ENCODE results near the gene TMED4. TPM values are rescaled to one million over a fixed set of nuclear protein-coding genes. Genes with fewer than 3 reads are reported as not detected.

TMED4 gene
- total RNA-seq, result 10 to 100 TPM; 63.2 to 75.2 (median 66.6) TPM
- polyA plus RNA-seq, result 63.9 TPM
- long read RNA-seq, donor 1, transcript TMED4-205 (4 exons, 1,755 nt), result major isoform, 67 of 139 reads
- long read RNA-seq, donor 1, transcript TMED4-203 (5 exons, 2,322 nt), result minor isoform, 57 of 139 reads
- long read RNA-seq, donor 1, partial matches to known transcripts, result 6 of 139 reads
- long read RNA-seq, donor 1, other reads (novel, unspliced or antisense), result 5 of 139 reads
- long read RNA-seq, donor 2, transcript TMED4-203 (5 exons, 2,322 nt), result minor isoform, 23 of 54 reads
- long read RNA-seq, donor 2, transcript TMED4-205 (4 exons, 1,755 nt), result major isoform, 26 of 54 reads
- long read RNA-seq, donor 2, partial matches to known transcripts, result 0 of 54 reads
- long read RNA-seq, donor 2, other reads (novel, unspliced or antisense), result 5 of 54 reads
- long read RNA-seq, donor 3, transcript TMED4-204 (3 exons, 1,950 nt), result minor isoform, 6 of 338 reads
- long read RNA-seq, donor 3, transcript TMED4-203 (5 exons, 2,322 nt), result major isoform, 215 of 338 reads
- long read RNA-seq, donor 3, transcript TMED4-205 (4 exons, 1,755 nt), result minor isoform, 68 of 338 reads
- long read RNA-seq, donor 3, partial matches to known transcripts, result 18 of 338 reads
- long read RNA-seq, donor 3, other reads (novel, unspliced or antisense), result 28 of 338 reads
- long read RNA-seq, donor 4, transcript TMED4-205 (4 exons, 1,755 nt), result major isoform, 35 of 66 reads
- long read RNA-seq, donor 4, transcript TMED4-203 (5 exons, 2,322 nt), result minor isoform, 20 of 66 reads
- long read RNA-seq, donor 4, partial matches to known transcripts, result 3 of 66 reads
- long read RNA-seq, donor 4, other reads (novel, unspliced or antisense), result 8 of 66 reads

GRCh38 chr7:44581879-44582603 is at the start of gene TMED4:
TSS of gene TMED4 (minus strand) at chr7:44582231. CDS start at chr7:44582206, 25 bp downstream.
- H3K9me3 ChIP-seq (ENCODE audit: control insufficient read depth, low read length), result no peaks in the 10 kb centered on the region
- WGBS, result under 1% methylated on average over 71 of the region's 71 CpGs
- no peaks in the 10 kb centered on the region for H3K27me3 ChIP-seq (ENCODE audit: control insufficient read depth, insufficient read depth)
- intact Hi-C loops (cut with DNase I), result loop anchor here in 3 of 4 donors (10.0 kb wide), 3 partner anchors 173 to 343 kb away; partner anchors contain the start of gene H2AZ2 (in 1 of the 3)
- peak within 1 kb of the TSS; percentile 94 for H3K27ac ChIP-seq (ENCODE audit: low read length)
- ATAC-seq (peak; percentile 98 to 99), DNase-seq (peak; percentile 100)
- H3K4me3 ChIP-seq (ENCODE audit: low read length), result peak within 1 kb of the TSS; percentile 65
- H3K4me1 ChIP-seq (ENCODE audit: control insufficient read depth, insufficient read depth, low read length), result peaks cover 2% of the 10 kb centered on the region

GRCh38 chr7:44631458-44632115 is 49.6 kb upstream of the TMED4 start:
- no peaks in the 10 kb centered on the region for H3K27me3 ChIP-seq (ENCODE audit: control insufficient read depth, insufficient read depth)
- H3K4me3 ChIP-seq (ENCODE audit: low read length), result no peak overlapping the region
- intact Hi-C loops (cut with DNase I), result no loop called here
- no peaks in the 10 kb centered on the region for H3K9me3 ChIP-seq (ENCODE audit: control insufficient read depth, low read length)
- peaks cover 30% of the 10 kb centered on the region for H3K4me1 ChIP-seq (ENCODE audit: control insufficient read depth, insufficient read depth, low read length)
- H3K27ac ChIP-seq (ENCODE audit: low read length), result no peak overlapping the region
- 58% methylated on average over 6 of the region's 6 CpGs for WGBS
- ATAC-seq (no peak), DNase-seq (no peak)

GRCh38 chr7:44630792-44631457 is 48.9 kb upstream of the TMED4 start:
- WGBS, result 82% methylated on average over 11 of the region's 11 CpGs
- H3K9me3 ChIP-seq (ENCODE audit: control insufficient read depth, low read length), result no peaks in the 10 kb centered on the region
- DNase-seq (no peak), ATAC-seq (no peak)
- H3K27me3 ChIP-seq (ENCODE audit: control insufficient read depth, insufficient read depth), result no peaks in the 10 kb centered on the region
- intact Hi-C loops (cut with DNase I), result no loop called here
- no peak overlapping the region for H3K4me3 ChIP-seq (ENCODE audit: low read length)
- peaks cover 27% of the 10 kb centered on the region for H3K4me1 ChIP-seq (ENCODE audit: control insufficient read depth, insufficient read depth, low read length)
- H3K27ac ChIP-seq (ENCODE audit: low read length), result no peak overlapping the region

GRCh38 chr7:44629829-44630522 is 47.9 kb upstream of the TMED4 start:
- peaks cover 26% of the 10 kb centered on the region for H3K4me1 ChIP-seq (ENCODE audit: control insufficient read depth, insufficient read depth, low read length)
- H3K9me3 ChIP-seq (ENCODE audit: control insufficient read depth, low read length), result no peaks in the 10 kb centered on the region
- intact Hi-C loops (cut with DNase I), result no loop called here
- no peak for ATAC-seq
- no peak overlapping the region for H3K4me3 ChIP-seq (ENCODE audit: low read length)
- H3K27me3 ChIP-seq (ENCODE audit: control insufficient read depth, insufficient read depth), result no peaks in the 10 kb centered on the region
- no peak for DNase-seq
- H3K27ac ChIP-seq (ENCODE audit: low read length), result no peak overlapping the region
- WGBS, result 72% methylated on average over 13 of the region's 13 CpGs

DNA sequence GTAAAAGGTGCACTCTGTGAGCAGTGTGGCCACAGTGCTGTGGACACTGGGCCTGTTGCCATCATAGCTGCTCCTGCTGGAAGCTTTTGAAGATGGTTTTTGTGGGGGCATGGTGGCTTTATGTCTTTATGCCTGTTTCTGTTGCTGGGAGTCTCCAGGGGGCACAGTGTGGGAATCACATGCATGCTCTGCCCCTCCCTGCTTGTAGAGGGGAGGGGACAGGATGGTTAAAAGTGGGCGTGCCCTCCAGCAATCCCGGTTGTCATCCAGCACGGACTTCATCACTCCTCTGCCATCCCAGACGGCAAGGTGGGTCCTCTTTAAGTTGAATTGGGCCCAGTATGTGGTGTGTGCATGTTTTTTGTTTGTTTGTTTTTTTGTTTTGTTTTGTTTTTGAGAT is 44.6 kb upstream of the TMED4 start:
- WGBS, result 59% methylated on average over 4 of the region's 4 CpGs
- Histone ChIP-seq H3K27ac (ENCODE audit: low read length) (no peak overlapping the region), H3K4me1 (ENCODE audit: control insufficient read depth, insufficient read depth, low read length) (peaks cover 18% of the 10 kb centered on the region), H3K4me3 (ENCODE audit: low read length) (no peak overlapping the region), H3K27me3 (ENCODE audit: control insufficient read depth, insufficient read depth) (no peaks in the 10 kb centered on the region), H3K9me3 (ENCODE audit: control insufficient read depth, low read length) (no peaks in the 10 kb centered on the region)
- intact Hi-C loops (cut with DNase I), result no loop called here
- no peak for DNase-seq
- ATAC-seq, result no peak

DNA sequence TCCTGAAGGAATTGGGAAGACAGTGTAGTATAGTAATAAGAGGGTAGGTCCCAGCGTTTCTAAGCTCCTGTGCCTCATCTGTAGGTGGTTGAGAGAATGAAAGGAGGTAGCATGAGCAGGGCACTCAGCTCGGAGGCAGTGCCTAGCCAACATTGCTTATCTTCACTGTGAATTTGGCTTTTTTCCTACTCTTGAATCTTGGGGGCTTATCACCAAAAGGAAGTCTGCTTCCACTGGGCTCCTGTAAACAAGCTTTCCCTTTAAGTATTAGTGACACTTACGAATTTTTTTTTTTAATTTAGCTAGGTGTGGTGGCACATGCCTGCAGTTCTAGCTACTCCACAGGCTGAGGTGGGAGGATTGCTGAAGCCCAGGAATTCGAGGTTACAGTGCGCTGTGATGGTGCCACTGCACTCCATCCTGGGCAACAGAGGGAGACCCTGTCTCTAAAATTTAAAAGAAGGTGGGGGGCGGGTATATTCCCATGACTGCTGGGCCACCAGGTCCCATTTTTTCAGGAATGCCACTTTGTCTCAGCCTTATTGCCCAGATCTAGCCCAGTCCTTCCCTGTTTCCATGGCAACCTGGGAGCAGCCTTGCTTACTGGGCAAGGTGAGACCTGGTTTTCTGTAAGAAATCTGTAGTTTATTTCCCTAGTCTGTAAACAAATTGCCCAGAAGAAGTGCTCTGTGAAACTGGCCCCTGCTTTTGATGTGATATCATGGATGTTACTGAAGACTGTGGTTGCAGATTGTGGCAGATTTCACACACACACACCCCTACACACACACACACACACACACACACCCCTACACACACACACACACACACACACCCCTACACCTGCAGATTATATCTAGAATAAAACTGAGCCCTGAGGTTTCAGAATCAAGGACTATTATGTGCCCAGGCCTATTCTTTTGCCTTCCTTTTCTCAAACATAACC is 43.8 kb upstream of the TMED4 start:
- 54% methylated on average over 6 of the region's 6 CpGs for WGBS
- ATAC-seq (no peak), DNase-seq (no peak)
- Histone ChIP-seq H3K27me3 (ENCODE audit: control insufficient read depth, insufficient read depth) (no peaks in the 10 kb centered on the region), H3K9me3 (ENCODE audit: control insufficient read depth, low read length) (no peaks in the 10 kb centered on the region), H3K4me1 (ENCODE audit: control insufficient read depth, insufficient read depth, low read length) (peaks cover 15% of the 10 kb centered on the region), H3K27ac (ENCODE audit: low read length) (no peak overlapping the region), H3K4me3 (ENCODE audit: low read length) (no peak overlapping the region)
- intact Hi-C loops (cut with DNase I), result no loop called here

DNA sequence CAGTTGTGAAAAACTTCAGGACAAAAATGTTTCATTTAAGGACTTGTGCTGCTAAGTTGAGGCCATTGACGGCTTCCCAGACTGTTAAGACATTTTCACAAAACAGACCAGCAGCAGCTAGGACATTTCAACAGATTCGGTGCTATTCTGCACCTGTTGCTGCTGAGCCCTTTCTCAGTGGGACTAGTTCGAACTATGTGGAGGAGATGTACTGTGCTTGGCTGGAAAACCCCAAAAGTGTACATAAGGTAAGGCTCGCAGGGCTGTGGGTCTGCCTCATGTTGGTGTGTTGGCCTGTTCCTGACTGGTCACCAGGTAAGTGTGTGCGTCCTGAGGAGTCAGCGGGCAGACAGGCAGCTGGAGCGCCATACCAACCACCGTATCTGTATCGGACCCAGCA is 42.3 kb upstream of the TMED4 start:
- WGBS, result 83% methylated on average over 9 of the region's 9 CpGs
- Histone ChIP-seq H3K9me3 (ENCODE audit: control insufficient read depth, low read length) (no peaks in the 10 kb centered on the region), H3K27me3 (ENCODE audit: control insufficient read depth, insufficient read depth) (no peaks in the 10 kb centered on the region), H3K27ac (ENCODE audit: low read length) (no peak overlapping the region), H3K4me1 (ENCODE audit: control insufficient read depth, insufficient read depth, low read length) (peaks cover 9% of the 10 kb centered on the region), H3K4me3 (ENCODE audit: low read length) (no peak overlapping the region)
- DNase-seq, result no peak
- ATAC-seq, result no peak
- intact Hi-C loops (cut with DNase I), result no loop called here

DNA sequence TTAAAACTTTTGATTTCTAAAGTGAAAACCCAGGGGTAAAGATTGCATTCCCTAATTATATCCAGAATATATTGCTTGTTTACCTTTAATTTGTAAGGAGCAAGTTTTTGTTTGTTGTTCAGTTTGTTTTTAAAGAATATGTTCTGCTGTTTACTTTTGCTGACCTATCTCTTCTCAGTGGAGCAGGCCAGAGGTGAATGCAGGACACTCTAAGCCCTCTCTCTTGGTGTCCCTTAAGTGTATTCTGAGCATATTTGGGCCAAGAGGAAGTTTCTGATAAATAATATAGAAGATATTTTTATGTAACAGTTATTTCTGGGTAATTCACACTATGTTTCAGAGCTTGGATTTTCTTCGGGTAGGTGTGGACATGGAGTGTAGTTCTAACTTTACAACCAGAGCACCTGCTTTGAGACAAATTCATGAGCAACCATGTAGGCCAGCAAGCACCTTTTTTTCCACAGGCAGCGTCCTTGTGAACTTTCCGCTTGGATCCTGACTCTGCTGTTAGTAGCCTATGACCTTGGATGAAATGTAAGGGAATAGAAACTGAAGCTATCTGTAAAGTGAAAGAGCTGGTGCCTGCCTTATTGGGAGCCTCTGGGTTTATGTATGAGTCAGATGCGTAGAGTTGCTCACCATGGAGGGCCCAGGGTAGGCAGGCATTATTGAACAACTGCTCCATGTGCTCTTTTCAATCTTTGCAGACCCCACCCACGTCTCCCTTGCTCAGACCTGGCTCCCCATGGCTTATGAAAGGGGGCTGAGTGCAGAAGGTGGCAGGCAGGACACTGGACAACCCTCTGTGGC is 40.5 kb upstream of the TMED4 start:
- H3K4me3 ChIP-seq (ENCODE audit: low read length), result no peak overlapping the region
- ATAC-seq, result peak; percentile 20 to 40
- peaks cover 9% of the 10 kb centered on the region for H3K4me1 ChIP-seq (ENCODE audit: control insufficient read depth, insufficient read depth, low read length)
- H3K9me3 ChIP-seq (ENCODE audit: control insufficient read depth, low read length), result no peaks in the 10 kb centered on the region
- no peaks in the 10 kb centered on the region for H3K27me3 ChIP-seq (ENCODE audit: control insufficient read depth, insufficient read depth)
- intact Hi-C loops (cut with DNase I), result no loop called here
- H3K27ac ChIP-seq (ENCODE audit: low read length), result peak overlapping the region; percentile 26
- no peak for DNase-seq
- 71% methylated on average over 5 of the region's 5 CpGs for WGBS

Measured in right cardiac atrium (tissue), 5 donors.